CD4-positive, alpha-beta T cell treated with Interleukin-17A for 4 hours (primary cell): ENCODE data around the gene PLXDC1.

ENCODE experiments used
- DNase-seq: peaks from one replicate; pipeline ENCODE4 v3.0.0-alpha.2; 2020; ENCODE audit warnings: mixed read lengths

Gene PLXDC1

GRCh38 chr17:39151150-39151942 lies at the start of gene PLXDC1:
PLXDC1 (minus strand) TSS chr17:39151637; CDS start chr17:39151437, 200 bp downstream.
- DNase-seq, result peak; percentile 48

- DNase-seq, result no peak
Measured at GRCh38 chr17:39200957-39201510, 49.6 kb upstream of the PLXDC1 start.

GRCh38 chr17:39200070-39200879 lies 48.8 kb upstream of the PLXDC1 start, which contains the start of gene RPL19:
RPL19 (plus strand) TSS chr17:39200283; CDS start chr17:39200345, 62 bp downstream.
- peak; percentile 84 for DNase-seq

DNA sequence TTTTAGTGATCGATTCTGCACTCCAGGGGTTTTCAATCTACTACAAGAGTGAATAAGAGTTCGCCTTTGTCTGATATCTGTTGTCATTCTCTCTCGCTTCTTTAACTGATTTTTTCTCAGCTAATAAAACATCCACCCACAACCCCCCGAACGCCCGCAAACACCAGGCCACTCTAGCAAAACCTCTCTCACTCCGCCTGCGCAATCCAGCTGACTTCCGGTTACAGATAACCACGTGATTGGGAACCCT lies 48.3 kb upstream of the PLXDC1 start:
- DNase-seq, result peak; percentile 88

DNA sequence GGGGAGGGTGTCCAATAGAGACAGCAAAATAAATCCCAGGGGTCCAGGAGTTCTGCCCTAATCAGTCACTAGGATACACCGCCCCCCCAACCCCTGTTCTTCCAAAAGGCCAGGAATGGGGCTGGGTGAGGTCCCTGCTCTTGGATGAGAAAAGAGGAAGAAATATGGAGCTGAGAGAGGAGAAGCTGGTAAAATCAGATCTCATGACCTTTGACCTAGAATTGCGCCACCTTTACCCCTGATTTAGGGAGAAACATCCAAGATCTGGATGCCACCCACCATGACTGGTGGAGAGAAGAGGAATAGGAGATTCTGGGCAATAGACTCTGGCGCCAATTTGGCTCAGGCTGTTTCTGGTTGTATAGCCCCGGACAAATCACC lies 46.7 kb upstream of the PLXDC1 start:
- no peak for DNase-seq

DNA sequence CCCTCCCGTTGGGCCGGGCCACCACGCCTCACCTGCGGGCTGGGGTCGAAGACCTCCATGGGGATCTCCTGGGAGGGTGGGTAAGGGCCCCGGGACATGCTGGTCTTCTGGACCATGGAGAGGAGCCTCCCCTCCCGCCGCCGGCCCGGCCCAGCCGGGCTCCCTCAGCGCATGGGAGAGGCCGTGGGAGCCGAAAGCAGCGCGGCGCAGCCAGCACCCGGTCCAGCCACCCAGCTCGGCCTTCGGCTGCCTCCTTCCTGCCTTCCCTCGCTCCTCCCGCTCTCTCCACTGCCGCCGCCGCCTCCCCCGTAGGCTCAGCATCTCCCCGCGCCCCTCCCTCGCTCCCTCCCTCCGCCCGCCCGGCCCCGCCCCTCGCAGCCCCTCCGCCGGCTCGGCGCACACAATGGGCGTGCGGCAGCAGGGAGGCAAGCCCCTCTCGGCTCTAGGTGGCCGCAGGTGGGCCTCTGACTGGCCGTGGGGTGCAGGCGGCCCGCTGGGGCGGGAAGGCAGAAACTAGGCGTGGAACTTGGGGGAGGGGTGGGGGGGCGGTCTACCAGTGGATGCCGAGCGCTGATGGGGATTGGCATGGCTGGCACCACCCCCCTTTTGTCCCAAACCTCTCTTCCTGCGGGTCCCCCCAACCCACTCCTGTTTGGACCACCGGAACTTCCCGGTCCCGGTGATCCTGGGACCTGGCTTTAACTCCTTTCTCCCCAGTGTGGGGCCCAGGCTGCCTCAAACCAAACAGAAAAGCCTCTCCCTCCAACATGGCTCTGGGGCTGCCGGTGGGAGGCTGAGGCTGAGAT lies 46.1 kb upstream of the PLXDC1 start, which contains the start of gene CACNB1:
TSS of gene CACNB1 (minus strand) at position 290 of the 806 bp plus-strand sequence. CDS start at position 116, 174 bp downstream.
- DNase-seq, result peak; percentile 86

DNA sequence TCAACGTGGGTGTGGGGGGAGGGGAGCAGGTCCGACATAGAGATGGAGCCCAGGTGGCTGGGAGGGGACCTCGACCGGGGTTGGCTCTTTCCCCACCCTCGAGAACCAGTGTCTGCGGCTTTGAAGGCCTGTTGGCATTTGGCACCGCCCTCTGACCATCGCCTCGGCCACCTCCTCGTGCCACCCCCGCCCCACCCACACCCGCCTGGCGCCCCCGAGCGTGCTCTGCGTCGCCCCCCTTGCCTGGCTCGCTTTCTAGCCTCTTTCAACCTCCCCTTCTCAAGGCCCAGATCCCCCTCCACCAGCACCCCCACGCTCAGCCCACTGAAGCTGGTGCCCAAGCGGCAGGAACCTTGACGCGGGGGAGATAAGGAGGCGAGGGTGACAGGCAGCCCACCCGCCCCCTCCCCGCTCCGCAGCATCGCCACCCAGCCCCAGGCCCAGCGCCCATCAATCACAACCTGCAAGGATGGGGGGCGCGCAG lies 45.4 kb upstream of the PLXDC1 start:
- DNase-seq, result no peak

- DNase-seq, result no peak
Measured at GRCh38 chr17:39196241-39196807, 44.9 kb upstream of the PLXDC1 start.

DNA sequence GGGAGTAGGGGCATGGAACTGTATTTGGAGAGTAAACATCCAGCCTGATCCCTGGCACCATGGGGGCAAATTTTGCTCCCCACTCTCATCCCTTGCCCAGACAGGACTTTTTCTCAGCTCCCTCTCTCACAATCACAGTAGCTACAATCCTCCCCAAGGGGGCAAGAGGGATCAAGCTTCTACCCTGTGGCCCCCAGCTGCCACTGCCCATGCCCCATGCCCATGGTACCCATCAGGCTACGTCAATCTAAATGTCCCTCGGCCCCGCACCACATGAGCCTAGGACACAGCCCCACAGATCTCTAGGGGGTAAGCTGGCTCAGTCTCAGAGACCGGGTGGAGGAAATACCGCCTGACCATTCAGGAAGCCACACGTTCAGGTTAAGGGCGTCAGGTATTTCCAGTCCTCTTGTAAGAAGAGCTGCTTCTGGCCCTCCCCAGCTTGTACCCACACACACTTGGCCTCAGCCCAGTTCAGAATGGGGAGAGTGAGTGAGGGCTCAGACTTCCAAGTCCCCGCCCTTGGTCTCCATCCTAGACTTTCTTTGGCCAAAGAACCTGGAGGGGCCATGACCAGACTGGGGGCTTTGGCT lies 44.2 kb upstream of the PLXDC1 start:
- no peak for DNase-seq

- DNase-seq, result no peak
Measured at GRCh38 chr17:39194985-39195524, 43.6 kb upstream of the PLXDC1 start.

DNA sequence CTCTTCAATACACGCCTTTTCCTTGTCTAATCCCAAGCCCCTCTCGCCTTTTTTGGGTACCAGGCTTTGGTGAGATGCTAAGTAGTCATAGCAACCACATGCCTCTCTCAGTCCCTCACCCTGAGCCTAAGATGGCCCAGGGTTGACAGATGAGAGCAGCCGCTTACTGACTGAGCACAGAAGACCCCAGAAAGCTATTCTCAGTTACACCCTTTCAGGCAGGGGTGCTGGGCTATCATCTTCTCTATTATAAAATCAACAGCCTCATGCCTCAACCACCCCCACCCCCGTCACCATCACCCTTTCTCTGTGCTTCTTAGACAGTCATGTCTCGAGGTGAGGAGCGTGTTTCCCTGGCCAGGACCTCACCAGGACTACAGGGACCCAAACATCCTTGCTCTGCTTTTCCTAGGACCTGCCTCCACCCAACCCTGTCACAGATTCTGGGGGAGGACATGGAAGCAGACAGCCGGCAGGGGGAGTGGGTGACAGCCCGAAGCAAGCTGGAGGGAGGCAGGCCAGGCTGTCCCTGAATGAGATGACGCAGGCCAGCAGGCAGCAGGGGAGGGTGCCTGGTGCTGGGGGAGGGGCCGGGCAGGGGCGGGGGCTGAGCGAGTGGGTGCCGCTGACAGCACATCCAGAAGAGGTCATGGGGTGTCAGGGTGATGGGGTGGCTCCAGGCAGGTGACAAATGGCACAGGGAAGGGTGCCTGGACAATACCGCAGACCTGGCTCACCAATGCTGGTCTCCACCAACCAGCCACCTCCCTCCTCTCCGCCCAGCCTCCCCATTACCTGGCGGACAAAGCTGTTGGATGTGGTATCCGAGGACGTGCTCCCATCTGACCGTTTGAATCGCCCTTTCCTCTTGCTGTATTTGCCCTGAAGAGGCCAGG lies 42.9 kb upstream of the PLXDC1 start:
- DNase-seq, result no peak

DNA sequence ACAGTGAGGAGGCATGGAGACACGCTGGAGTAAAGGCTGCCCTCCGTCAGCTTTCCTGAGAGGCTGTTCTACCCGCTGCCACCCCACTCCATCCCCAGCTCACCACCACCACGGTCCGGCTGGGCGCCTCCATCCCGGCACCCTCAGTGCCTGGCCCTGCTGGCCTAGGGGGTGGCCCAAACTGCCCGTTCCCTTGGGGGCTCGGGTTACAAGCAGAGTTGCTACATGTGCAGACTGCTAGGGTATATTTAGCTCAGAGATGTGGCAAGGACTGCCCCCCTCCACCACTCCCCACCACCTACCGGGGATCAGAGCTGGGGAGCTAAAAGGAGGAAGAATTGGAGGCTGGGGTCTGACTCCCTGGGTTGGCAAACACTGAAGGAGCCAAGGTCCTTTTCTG lies 41.9 kb upstream of the PLXDC1 start:
- no peak for DNase-seq

GRCh38 chr17:39192901-39193300 lies 41.5 kb upstream of the PLXDC1 start:
- DNase-seq, result no peak

GRCh38 chr17:39191750-39192510 lies 40.5 kb upstream of the PLXDC1 start:
- no peak for DNase-seq

DNA sequence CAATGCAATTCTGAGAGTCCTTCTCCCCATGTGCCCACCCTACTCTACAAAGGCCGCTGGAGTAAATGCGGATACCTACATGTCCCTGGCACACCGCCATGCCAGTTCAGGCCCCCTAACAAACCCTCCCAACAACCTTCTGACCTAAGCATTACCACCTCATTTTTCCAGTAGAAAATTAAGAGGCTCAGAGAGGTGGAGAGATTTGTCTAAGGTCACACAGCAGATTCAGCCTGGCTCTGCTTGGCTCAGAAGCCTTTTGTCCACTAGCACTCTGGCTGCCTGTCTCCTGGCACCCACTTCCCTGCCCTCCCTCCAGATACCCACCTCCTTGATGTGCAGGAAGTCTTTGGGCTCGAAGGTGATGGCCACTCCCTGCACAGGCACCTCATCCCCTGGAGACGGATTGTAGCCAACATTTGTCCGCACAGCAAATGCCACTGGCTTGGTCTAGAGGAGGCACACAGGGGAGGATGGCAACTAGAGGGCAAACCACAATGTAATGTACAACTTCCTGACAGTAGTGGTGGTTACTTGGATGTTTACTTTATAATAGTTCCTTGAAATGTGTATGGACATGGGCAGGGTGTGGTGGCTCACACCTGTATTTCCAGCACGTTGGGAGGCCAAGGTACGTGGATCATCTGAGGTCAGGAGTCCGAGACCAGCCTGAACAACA lies 35.9 kb upstream of the PLXDC1 start:
- DNase-seq, result no peak

GRCh38 chr17:39186481-39187002 lies 35.1 kb upstream of the PLXDC1 start:
- DNase-seq, result no peak

DNA sequence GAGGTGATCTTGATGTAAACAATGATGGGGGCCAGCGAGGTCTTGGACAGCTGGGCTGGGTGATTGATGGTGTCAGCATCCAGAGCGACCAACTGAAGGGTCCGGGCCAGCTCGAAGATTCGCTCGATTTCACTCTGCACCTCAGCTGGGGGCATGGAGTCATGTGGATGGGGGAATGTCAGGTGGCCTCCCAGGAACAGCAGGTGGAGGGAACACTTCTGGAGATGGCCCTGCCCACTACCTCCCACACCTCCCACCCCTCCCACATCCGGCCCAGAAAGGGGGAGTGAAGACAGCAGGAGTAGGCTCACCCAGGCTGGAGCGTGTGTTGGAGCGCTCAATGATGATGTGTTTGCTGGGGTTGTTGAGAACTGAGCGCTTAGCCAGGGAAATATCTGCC lies 32.3 kb upstream of the PLXDC1 start:
- DNase-seq, result no peak

DNA sequence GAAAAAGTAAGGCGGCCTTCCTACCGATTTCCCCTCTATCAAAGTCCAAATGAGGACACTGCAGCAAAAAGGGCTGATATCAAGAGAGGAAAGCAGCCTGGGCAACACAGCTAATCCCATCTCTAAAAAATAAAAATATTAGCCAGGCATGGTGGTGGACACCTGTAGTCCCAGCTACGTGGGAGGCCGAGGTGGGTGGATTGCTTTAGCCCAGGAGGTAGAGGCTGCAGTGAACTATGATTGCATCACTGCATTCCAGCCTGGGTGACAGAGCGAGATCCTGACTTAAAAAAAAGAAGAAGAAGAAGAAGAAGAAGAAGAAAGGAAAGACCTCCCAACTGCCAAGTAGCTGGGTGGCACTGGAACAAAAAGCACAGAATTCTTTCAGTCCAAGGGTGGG lies 31.6 kb upstream of the PLXDC1 start:
- DNase-seq, result no peak

DNA sequence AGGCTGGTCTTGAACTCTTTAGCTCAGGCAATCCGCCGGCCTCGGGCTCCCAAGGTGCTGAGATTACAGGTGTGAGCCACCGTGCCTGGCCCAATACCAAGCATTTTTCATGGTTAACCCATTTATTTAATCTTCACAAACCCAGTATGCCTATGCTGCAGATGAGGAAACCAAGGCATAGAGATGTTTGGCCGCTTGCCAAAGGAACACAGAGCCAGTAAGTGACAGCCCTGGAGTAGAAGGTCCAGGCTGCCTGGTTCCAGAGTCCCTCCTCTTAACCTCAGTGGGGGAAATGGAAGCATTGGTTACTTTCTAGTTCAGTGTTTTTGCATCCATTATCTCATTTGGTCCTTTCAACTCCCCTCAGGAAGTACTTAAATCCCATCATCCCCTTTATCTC lies 29.9 kb upstream of the PLXDC1 start:
- DNase-seq, result no peak
